ENCODE results near the gene RNF166. TPM values are rescaled to one million over a fixed set of nuclear protein-coding genes. Genes with fewer than 3 reads are reported as not detected.

RNF166 gene
- total and polyA plus RNA-seq, 2 of the 13 experiments (the other 11 are each of a cell fraction or from before 2014, with no cell fraction given): 21.4 to 23.0 TPM

- Histone ChIP-seq H3K4me3 (replicated peaks in 1 of 3; ENCODE audit: insufficient read depth in 1 of 3, low read depth in 2 of 3, low read length in 3 of 3) (no peak overlapping the region), H3K36me3 (replicated peaks in 1 of 2; ENCODE audit: control insufficient read depth in 1 of 2, insufficient read depth in 2 of 2, low read length in 2 of 2) (peaks cover 67 to 94% of the 10 kb centered on the region in 2 experiments; a peak in 4 of 5 replicates), H3K27ac (ENCODE audit: extremely low read length, insufficient read depth, low read length) (no peak overlapping the region), H3K4me1 (ENCODE audit: insufficient read depth, low read length) (no peaks in the 10 kb centered on the region), H3K79me2 (ENCODE audit: insufficient read depth, low read length) (no peaks in the 10 kb centered on the region), H4K20me1 (ENCODE audit: insufficient read depth, low read length) (no peaks in the 10 kb centered on the region), H3K4me2 (ENCODE audit: low read depth, low read length) (no peak overlapping the region), H2AFZ (ENCODE audit: low read length) (no peak overlapping the region), H3K27me3 (ENCODE audit: control insufficient read depth in 1 of 2, insufficient read depth in 2 of 2, low read length in 2 of 2) (no peaks in the 10 kb centered on the region), H3K9ac (ENCODE audit: insufficient read depth, low read depth, low read length) (no peak overlapping the region), H3K9me3 (ENCODE audit: low read length) (no peaks in the 10 kb centered on the region)
- 97% methylated on average over 23 of the region's 23 CpGs for WGBS (ENCODE audit: low lambda C conversion rate)
- DNase-seq (ENCODE audit: low spot score) (no peak), FAIRE-seq (no peak), ATAC-seq (no peak)
- intact Hi-C loops (cut with micrococcal nuclease; ENCODE audit: unreplicated experiment): no loop called here
- no TSS peak for BruUV-seq (replicated peaks)
- ChIA-PET CTCF (ENCODE audit: low intra/inter-chr PET ratio, low total read pairs) (no interaction called here), POLR2A (no interaction called here)
- TF ChIP-seq HMGXB3 (CRISPR knock-in tag; IDR thresholded peaks at IDR 0.05; ENCODE audit: borderline replicate concordance) (no peak), HNF1A (IDR thresholded peaks at IDR 0.05; ENCODE audit: low read depth) (no peak), HNF1A (CRISPR knock-in tag; IDR thresholded peaks at IDR 0.05; ENCODE audit: borderline replicate concordance) (no peak), ZNF83 (CRISPR knock-in tag; IDR thresholded peaks at IDR 0.05; ENCODE audit: borderline replicate concordance) (no peak), MTA3 (CRISPR knock-in tag; IDR thresholded peaks at IDR 0.05) (no peak), ZNF382 (CRISPR knock-in tag; IDR thresholded peaks at IDR 0.05; ENCODE audit: borderline replicate concordance) (no peak), HNRNPH1 (optimal IDR thresholded peaks at IDR 0.05; ENCODE audit: low read depth, low read length) (no peak), KAT7 (CRISPR knock-in tag; IDR thresholded peaks at IDR 0.05; ENCODE audit: borderline replicate concordance) (no peak), FLYWCH1 (CRISPR knock-in tag; IDR thresholded peaks at IDR 0.05) (no peak)
- in situ Hi-C loops (cut with HindIII; ENCODE audit: extremely low pct_ligation_motif_present, low pct_unique_long_range_greater_than_20kb): no loop called here
Measured at GRCh38 chr16:88720396-88720970, 14.3 kb upstream of the RNF166 start.
